ENCODE results near the gene STK10. TPM values are rescaled to one million over a fixed set of nuclear protein-coding genes. Genes with fewer than 3 reads are reported as not detected.

The STK10 gene
- total RNA-seq, 2 experiments from 2014 or later: 211 to 229 TPM

DNA sequence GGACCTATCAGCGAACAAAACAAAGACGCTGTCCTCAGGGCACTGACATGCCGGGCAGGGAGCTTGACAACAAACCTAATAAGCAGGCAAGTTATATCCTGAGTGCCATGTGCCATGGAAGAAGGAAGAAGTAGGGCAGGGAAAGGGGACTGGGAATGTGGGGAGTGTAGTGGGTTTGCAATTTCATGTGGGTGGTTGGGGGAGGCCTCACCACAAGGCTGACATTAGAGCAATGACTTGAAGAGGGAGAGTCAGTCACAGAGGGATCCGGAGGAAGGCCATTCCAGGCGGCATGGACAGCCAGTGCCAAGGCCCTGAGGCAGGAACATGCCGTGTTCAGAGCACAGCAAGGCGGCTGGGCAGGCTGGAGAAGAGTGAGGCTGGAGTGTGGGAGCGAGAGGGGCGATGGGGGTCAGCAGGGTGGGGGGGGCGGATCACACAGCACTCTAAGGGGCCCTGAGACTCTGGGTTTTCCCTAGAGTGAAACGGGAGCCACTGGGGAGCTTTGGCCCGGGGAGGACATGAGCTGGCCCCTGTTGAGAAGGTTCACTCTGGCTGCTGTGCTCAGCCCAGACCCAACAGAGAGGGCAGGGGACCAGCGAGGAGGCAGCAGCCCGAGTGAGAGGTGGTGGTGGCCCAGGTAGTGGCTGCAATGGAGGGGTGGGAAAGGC, 86.3 kb downstream of the STK10 start:
- no peaks in the 10 kb centered on the region for H3K9me3 ChIP-seq (ENCODE audit: control insufficient read depth in 1 of 2, insufficient read depth in 1 of 2, low read length in 2 of 2)
- no peak overlapping the region for H3K4me3 ChIP-seq (ENCODE audit: low read length)
- TF ChIP-seq, protein P1, sequence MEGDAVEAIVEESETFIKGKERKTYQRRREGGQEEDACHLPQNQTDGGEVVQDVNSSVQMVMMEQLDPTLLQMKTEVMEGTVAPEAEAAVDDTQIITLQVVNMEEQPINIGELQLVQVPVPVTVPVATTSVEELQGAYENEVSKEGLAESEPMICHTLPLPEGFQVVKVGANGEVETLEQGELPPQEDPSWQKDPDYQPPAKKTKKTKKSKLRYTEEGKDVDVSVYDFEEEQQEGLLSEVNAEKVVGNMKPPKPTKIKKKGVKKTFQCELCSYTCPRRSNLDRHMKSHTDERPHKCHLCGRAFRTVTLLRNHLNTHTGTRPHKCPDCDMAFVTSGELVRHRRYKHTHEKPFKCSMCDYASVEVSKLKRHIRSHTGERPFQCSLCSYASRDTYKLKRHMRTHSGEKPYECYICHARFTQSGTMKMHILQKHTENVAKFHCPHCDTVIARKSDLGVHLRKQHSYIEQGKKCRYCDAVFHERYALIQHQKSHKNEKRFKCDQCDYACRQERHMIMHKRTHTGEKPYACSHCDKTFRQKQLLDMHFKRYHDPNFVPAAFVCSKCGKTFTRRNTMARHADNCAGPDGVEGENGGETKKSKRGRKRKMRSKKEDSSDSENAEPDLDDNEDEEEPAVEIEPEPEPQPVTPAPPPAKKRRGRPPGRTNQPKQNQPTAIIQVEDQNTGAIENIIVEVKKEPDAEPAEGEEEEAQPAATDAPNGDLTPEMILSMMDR (IDR thresholded peaks at IDR 0.05): no peak
- POLR2A ChIA-PET: no interaction called here
- H3K36me3 ChIP-seq (ENCODE audit: insufficient read depth, low read length): peaks cover 94% of the 10 kb centered on the region
- peaks cover 11% of the 10 kb centered on the region for H3K4me1 ChIP-seq (ENCODE audit: insufficient read depth, low read length)
- H3K4me3 Mint-ChIP-seq: no peak overlapping the region
- H3K9me3 Mint-ChIP-seq: no peaks in the 10 kb centered on the region
- peaks cover 93% of the 10 kb centered on the region for H3K36me3 Mint-ChIP-seq (ENCODE audit: low read depth)
- no peak for DNase-seq
- no peak for ATAC-seq (ENCODE audit: poor library complexity)
- no peaks in the 10 kb centered on the region for H3K27me3 Mint-ChIP-seq
- H3K4me1 Mint-ChIP-seq (ENCODE audit: low read depth): peaks cover 20% of the 10 kb centered on the region
- no peak overlapping the region for H3K27ac Mint-ChIP-seq
- no peaks in the 10 kb centered on the region for H3K27me3 ChIP-seq (ENCODE audit: control insufficient read depth in 1 of 2, insufficient read depth in 2 of 2, low read length in 2 of 2)
- H3K27ac ChIP-seq (ENCODE audit: low read depth in 1 of 2, low read length in 2 of 2): no peak overlapping the region
- CTCF ChIA-PET: no interaction called here
- intact Hi-C loops (cut with DNase I, micrococcal nuclease): loop anchor here in 1 of 2 experiments (5.0 kb wide), 1 partner anchor 34 kb away; no protein-coding TSS in a partner anchor

DNA sequence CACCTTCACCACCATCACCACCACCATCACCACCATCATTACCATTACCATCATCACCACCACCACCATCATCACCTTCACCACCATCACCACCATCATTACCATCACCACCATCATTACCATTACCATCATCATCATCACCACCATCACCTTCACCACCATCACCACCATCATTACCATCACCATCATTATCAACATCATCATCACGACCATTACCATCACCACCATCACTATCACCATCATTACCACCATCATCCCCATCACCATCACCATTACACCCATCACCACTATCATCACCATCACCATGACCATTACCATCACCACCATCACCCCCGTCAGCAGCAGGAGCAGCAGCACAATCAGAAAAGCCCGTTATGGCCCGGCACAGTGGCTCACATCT, 89.1 kb downstream of the STK10 start:
- intact Hi-C loops (cut with DNase I, micrococcal nuclease): no loop called here
- POLR2A ChIA-PET: interaction anchor here (1.0 kb wide), 1 partner anchor 90 kb away, joined by 4 read pairs; the partner anchor contains the start of gene STK10
- H3K4me3 ChIP-seq (ENCODE audit: low read length): no peak overlapping the region
- ATAC-seq (ENCODE audit: poor library complexity): no peak
- H3K4me1 Mint-ChIP-seq (ENCODE audit: low read depth): peaks cover 17% of the 10 kb centered on the region
- no peak for DNase-seq
- no peaks in the 10 kb centered on the region for H3K27me3 ChIP-seq (ENCODE audit: control insufficient read depth in 1 of 2, insufficient read depth in 2 of 2, low read length in 2 of 2)
- peaks cover 93% of the 10 kb centered on the region for H3K36me3 ChIP-seq (ENCODE audit: insufficient read depth, low read length)
- no peaks in the 10 kb centered on the region for H3K9me3 ChIP-seq (ENCODE audit: control insufficient read depth in 1 of 2, insufficient read depth in 1 of 2, low read length in 2 of 2)
- H3K4me1 ChIP-seq (ENCODE audit: insufficient read depth, low read length): peaks cover 6% of the 10 kb centered on the region
- H3K4me3 Mint-ChIP-seq: no peak overlapping the region
- H3K9me3 Mint-ChIP-seq: no peaks in the 10 kb centered on the region
- no peaks in the 10 kb centered on the region for H3K27me3 Mint-ChIP-seq
- no peak overlapping the region for H3K27ac ChIP-seq (ENCODE audit: low read depth in 1 of 2, low read length in 2 of 2)
- TF ChIP-seq, protein P1 (IDR thresholded peaks at IDR 0.05): no peak
- H3K27ac Mint-ChIP-seq: peak overlapping the region; percentile 3
- H3K36me3 Mint-ChIP-seq (ENCODE audit: low read depth): peaks cover 93% of the 10 kb centered on the region
- CTCF ChIA-PET: no interaction called here

DNA sequence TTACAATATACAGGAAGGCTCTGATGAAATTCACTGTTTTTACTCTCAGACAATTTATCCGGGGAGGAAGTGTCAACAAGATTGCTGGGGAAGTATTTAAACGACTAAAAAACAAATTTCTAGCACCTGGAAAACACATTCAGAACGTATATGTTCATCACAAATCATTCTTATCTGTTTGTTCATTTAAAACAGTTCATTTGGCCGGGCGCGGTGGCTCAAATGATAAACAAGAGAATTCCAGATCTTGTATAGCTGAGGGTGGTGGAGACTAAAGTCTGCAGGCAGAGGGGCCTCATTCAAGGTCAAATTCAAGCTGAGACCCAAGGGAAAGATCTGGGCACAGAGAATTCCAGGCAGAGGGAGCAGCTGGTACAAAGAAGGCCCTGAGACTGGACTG, 90.0 kb downstream of the STK10 start:
- peaks cover 17% of the 10 kb centered on the region for H3K4me1 Mint-ChIP-seq (ENCODE audit: low read depth)
- no peak for ATAC-seq (ENCODE audit: poor library complexity)
- TF ChIP-seq, protein P1 (IDR thresholded peaks at IDR 0.05): no peak
- H3K4me3 Mint-ChIP-seq: no peak overlapping the region
- H3K27ac ChIP-seq (ENCODE audit: low read depth in 1 of 2, low read length in 2 of 2): no peak overlapping the region
- no peaks in the 10 kb centered on the region for H3K27me3 ChIP-seq (ENCODE audit: control insufficient read depth in 1 of 2, insufficient read depth in 2 of 2, low read length in 2 of 2)
- no peak for DNase-seq
- H3K4me3 ChIP-seq (ENCODE audit: low read length): no peak overlapping the region
- ChIA-PET POLR2A (interaction anchor here (1.0 kb wide), 1 partner anchor 90 kb away, joined by 4 read pairs; the partner anchor contains the start of gene STK10), CTCF (no interaction called here)
- intact Hi-C loops (cut with DNase I, micrococcal nuclease): no loop called here
- H3K9me3 Mint-ChIP-seq: no peaks in the 10 kb centered on the region
- H3K36me3 ChIP-seq (ENCODE audit: insufficient read depth, low read length): peaks cover 93% of the 10 kb centered on the region
- H3K4me1 ChIP-seq (ENCODE audit: insufficient read depth, low read length): peaks cover 6% of the 10 kb centered on the region
- H3K36me3 Mint-ChIP-seq (ENCODE audit: low read depth): peaks cover 93% of the 10 kb centered on the region
- peak overlapping the region; percentile 36 for H3K27ac Mint-ChIP-seq
- no peaks in the 10 kb centered on the region for H3K27me3 Mint-ChIP-seq
- H3K9me3 ChIP-seq (ENCODE audit: control insufficient read depth in 1 of 2, insufficient read depth in 1 of 2, low read length in 2 of 2): no peaks in the 10 kb centered on the region
